GM19452 (cell line): ENCODE measurements around the gene ANO10.
"Not testable (repeated sequence)": the region's sequence is repeated elsewhere in the genome, so short reads cannot be mapped to it uniquely, and the experiment has no call there.

Experiments
- ATAC-seq: cut with Tn5 transposase; IDR thresholded peaks from one replicate; pipeline ENCODE4 v1.9.1; 2021; ENCODE audit not compliant: unreplicated experiment

The ANO10 gene

GRCh38 chr3:43583481-43583880 is 38.3 kb downstream of the ANO10 start:
- no peak for ATAC-seq

- ATAC-seq = no peak
These were observed 38.9 kb downstream of the ANO10 start for GRCh38 chr3:43582866-43583265.

GRCh38 chr3:43581343-43581742 is 40.5 kb downstream of the ANO10 start:
- ATAC-seq = no peak

- no peak for ATAC-seq
These were observed 41.6 kb downstream of the ANO10 start for GRCh38 chr3:43580181-43580580.

DNA sequence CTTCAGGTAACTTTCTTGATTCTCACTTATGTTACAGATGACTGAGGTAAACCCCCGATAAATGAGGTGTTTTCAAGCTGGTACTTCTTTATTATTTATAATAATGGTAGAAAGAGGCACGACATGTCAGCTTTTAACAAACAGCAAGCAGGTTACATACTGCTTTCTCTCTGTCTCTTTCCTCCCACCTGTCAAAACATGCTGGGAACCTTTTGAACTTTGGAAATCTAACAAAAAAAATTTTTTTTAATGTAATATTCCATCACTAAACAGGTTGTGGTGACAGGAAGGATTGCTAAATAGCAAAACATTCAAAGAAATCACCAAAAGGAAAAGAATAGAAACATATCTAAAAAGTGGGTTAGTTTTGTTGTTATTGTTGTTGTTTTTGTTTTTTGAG is 48.2 kb downstream of the ANO10 start:
- no peak for ATAC-seq

GRCh38 chr3:43565661-43566341 is 56.0 kb downstream of the ANO10 start:
- ATAC-seq = not testable (repeated sequence)

DNA sequence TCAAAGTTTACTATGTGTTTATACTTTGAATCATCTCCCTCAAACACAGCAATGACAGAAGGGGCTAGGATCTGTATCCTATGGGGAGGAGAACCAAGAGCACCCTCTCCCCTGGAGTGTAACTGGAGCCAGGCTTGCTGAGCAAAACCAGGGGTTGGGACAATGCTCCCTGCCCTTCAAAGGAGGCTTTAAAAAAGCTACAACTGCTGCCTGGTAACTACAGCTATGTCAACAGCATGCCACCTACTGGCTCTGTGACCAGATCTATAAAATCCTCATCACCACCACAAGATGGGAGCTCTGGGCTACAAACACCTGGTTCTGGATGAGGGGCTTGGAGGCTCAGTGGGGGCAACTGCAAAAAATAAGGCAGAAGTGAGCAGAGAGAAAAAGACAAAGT is 61.9 kb downstream of the ANO10 start:
- no peak for ATAC-seq

GRCh38 chr3:43558171-43558570 is 63.6 kb downstream of the ANO10 start:
- no peak for ATAC-seq

- ATAC-seq = no peak
These were observed 72.1 kb downstream of the ANO10 start for GRCh38 chr3:43549626-43550290.

- ATAC-seq = not testable (repeated sequence)
These were observed 77.5 kb downstream of the ANO10 start for GRCh38 chr3:43544277-43544676.

DNA sequence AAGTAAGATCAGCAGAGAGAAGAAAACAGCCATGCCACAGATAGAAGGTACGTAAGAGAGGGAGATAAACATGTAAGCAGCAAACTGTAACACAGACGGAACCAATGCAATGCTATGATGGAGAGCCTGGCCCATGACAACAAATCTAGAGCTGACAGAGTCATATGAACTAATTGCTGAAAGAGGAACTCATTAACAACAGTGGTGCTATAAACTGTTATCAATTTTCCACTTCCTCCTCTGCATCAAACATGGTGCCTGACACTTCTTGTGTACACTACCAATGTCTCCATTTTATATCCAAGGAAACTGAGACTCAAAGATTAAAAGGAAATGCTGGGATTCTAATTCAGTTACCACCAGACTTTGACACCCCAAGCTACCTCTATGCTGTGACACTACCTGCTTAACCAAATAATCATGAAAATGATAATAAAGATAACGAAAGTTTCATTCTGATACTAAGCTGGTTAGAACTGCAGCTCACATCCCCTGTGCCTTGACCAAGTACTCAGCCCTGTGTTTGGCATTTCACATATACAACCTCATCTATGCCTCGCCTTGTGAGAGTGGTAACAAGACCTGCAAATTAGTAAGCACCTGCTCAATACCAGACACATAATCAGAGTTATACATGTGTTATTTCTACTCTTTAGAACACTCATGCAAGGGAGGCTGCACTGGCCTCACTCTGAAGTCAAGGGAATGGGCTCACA is 79.3 kb downstream of the ANO10 start:
- ATAC-seq = no peak

- no peak for ATAC-seq
These were observed 81.2 kb downstream of the ANO10 start for GRCh38 chr3:43540624-43541023.

DNA sequence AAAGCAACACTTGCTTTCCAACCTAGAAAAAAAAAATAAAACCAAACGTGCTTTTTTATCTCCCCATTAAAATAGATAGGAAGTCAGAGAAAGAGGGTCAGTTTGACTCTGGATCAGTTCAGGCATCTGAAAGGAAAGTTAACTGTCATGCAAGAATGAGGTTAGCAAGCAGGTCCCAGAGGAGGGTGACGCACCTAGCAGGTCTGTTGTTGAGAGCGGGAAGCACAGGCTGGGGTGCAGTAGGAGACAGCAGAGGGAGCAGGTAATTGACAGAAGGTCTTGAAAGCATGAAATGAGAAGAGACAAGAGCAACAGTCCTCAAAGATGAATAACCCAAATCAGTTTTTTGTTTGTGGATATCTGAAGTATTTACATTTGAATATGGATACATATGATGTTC is 82.5 kb downstream of the ANO10 start:
- ATAC-seq = no peak

- ATAC-seq = no peak
These were observed 84.6 kb downstream of the ANO10 start for GRCh38 chr3:43537225-43537624.

GRCh38 chr3:43534675-43535074 is 87.1 kb downstream of the ANO10 start:
- no peak for ATAC-seq

DNA sequence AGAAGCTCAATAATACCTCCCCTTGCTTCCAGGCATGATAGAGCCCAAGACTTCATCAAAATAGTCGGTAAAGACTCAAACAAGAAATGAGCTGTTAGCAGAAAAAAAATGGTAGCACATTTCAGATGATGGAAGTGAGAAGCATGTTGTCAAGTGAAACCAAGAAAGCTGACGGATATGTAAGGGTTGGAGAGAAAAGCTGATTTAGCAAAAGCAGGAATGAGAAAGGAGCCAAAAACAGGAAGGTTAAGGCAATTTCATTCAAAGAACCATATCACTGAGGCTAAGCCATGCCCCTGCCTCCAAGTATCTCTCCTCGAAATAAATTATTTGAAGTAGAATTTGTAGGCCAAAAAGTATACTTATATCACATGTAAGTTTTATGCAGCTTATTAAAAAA is 88.8 kb downstream of the ANO10 start:
- no peak for ATAC-seq

- ATAC-seq = no peak
These were observed 90.0 kb downstream of the ANO10 start for GRCh38 chr3:43531835-43532234.

- no peak for ATAC-seq
These were observed 93.2 kb downstream of the ANO10 start for GRCh38 chr3:43528498-43529099.

DNA sequence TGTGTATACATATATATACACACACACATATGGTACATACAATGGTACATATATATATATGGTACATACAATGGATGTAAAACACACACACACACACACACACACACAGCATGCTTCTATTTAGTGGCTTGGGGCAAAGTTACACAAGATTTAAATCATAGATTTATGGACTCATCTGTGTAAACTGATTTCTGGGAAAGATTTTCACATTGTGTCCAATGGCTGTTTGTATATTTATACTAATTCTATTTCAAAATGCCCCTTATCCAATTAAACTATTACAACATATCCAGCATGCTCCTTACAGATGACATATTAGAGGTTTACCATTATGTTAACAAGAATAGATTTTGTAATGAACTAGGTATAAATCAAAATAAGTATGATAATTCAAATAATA is 94.9 kb downstream of the ANO10 start:
- ATAC-seq = no peak

GRCh38 chr3:43525941-43526607 is 95.7 kb downstream of the ANO10 start:
- ATAC-seq = no peak

DNA sequence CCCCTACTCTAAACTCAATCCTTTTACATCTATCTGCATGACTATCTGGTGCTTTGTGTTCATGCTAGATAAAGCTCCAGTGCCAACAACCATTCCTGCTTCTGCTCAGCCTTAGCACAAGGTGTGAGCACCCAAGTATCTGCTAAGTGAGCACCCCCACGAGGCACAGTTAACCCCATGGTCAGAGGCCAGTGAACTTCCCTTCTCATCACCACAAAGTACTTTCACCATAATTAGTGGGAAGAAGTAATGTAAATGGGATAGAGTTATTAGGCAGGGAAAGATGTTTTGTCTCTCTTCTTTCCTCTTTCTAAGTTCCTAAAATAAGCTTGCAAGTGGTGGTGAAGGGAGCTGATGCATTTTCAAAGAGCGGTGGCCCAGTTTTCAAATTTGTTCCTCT is 96.4 kb downstream of the ANO10 start:
- no peak for ATAC-seq
